Measurements from ENCODE around the gene TGFB1. TPM values are rescaled to one million over a fixed set of nuclear protein-coding genes. Genes with fewer than 3 reads are reported as not detected.

The TGFB1 gene
- total and polyA plus RNA-seq, 2 of the 13 experiments (the other 11 are each of a cell fraction or from before 2014, with no cell fraction given) = 4.1 to 5.4 TPM

DNA sequence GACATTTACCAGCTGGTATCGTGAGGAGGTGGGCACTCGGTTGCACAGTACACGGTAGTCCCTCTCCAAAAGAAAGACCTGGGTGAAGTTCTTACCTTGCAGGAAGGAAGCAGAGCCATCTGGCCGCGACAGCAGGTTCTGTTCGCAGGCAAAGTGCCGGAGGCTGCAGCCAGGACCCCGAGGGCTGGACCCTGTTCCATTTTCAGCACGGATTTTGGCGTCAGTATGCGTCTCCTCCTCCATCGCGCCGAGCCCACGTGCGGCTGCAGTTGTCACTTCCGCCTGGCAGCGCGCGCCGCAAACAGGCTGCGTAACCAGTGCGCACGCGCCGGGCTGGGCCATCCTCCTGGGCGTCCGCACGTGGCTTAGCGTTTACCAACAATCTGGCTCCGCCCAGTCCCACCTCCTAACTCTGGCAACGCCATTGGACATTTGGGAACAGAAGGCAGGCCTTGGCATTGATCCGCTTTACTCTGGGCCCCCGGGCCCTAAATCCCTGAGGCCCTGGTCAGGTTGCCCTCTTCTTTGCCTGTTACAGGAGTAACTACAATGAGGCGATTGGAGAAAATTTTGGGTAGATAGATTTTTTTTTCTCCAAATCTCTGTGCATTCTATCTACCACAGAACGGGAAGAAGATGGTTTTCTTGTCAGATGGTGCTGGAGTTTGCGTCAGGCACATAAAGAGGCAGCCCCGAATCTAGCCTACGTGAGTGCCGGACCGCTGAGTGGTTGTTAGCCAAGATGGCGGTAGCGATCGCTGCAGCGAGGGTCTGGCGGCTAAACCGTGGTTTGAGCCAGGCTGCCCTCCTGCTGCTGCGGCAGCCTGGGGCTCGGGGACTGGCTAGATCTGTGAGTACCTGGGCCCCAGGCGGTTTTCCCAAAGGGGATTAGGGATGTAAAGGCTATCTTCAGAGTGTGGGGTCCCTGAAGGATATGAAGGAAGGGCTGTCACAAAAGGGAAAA lies 43.6 kb upstream of the TGFB1 start, which contains the start of the genes BCKDHA and EXOSC5 (continued):
- TF ChIP-seq NFKB2 (CRISPR knock-in tag; IDR thresholded peaks at IDR 0.05; ENCODE audit: borderline replicate concordance) (peak; percentile 88), ZNF496 (CRISPR knock-in tag; IDR thresholded peaks at IDR 0.05; ENCODE audit: insufficient replicate concordance) (no peak), MEF2D (CRISPR knock-in tag; IDR thresholded peaks at IDR 0.05) (peak; percentile 23; the same call in 1 of the 2 replicates), MIXL1 (CRISPR knock-in tag; IDR thresholded peaks at IDR 0.05) (no peak), KDM3A (CRISPR knock-in tag; IDR thresholded peaks at IDR 0.05; ENCODE audit: low read depth) (0 out of 2 replicates have a peak, but pooled peaks have one; percentile 32), HNRNPH1 (optimal IDR thresholded peaks at IDR 0.05; ENCODE audit: low read depth, low read length) (no peak), ZNF788 (CRISPR knock-in tag; IDR thresholded peaks at IDR 0.05; ENCODE audit: borderline replicate concordance) (no peak; the same call in 1 of the 2 replicates), ZNF782 (CRISPR knock-in tag; IDR thresholded peaks at IDR 0.05; ENCODE audit: borderline replicate concordance) (no peak), ZNF160 (CRISPR knock-in tag; IDR thresholded peaks at IDR 0.05) (no peak), NKX3-1 (CRISPR knock-in tag; IDR thresholded peaks at IDR 0.05) (peak; percentile 85; the same call in 1 of the 2 replicates), MEIS2 (CRISPR knock-in tag; IDR thresholded peaks at IDR 0.05) (0 out of 2 replicates have a peak, but pooled peaks have one; percentile 51), ZNF264 (CRISPR knock-in tag; IDR thresholded peaks at IDR 0.05) (peak; percentile 74; the same call in 1 of the 2 replicates), ZNF615 (CRISPR knock-in tag; IDR thresholded peaks at IDR 0.05; ENCODE audit: borderline replicate concordance) (no peak), SRSF4 (IDR thresholded peaks at IDR 0.05; ENCODE audit: low read depth, low read length, poor library complexity, severe bottlenecking) (no peak), ZKSCAN5 (CRISPR knock-in tag; IDR thresholded peaks at IDR 0.05) (no peak), XBP1 (CRISPR knock-in tag; IDR thresholded peaks at IDR 0.05) (0 out of 2 replicates have a peak, but pooled peaks have one; percentile 25), ZNF737 (CRISPR knock-in tag; IDR thresholded peaks at IDR 0.05; ENCODE audit: borderline replicate concordance) (no peak), NFIC (IDR thresholded peaks at IDR 0.05; ENCODE audit: low read length) (0 out of 2 replicates have a peak, but pooled peaks have one; percentile 15), EP300 (IDR thresholded peaks at IDR 0.05; ENCODE audit: low read depth in 2 of 2, low read length in 2 of 2) (no peak), EP300 (CRISPR knock-in tag; IDR thresholded peaks at IDR 0.05; ENCODE audit: borderline replicate concordance) (no peak), ISL2 (CRISPR knock-in tag; IDR thresholded peaks at IDR 0.05) (no peak; the same call in none of the 2 replicates), KLF16 (CRISPR knock-in tag; IDR thresholded peaks at IDR 0.05) (peak; percentile 59 to 67; a peak in 2 of 4 replicates), NFRKB (IDR thresholded peaks at IDR 0.05) (peak; percentile 63; the same call in 1 of the 2 replicates), ELF1 (CRISPR knock-in tag; IDR thresholded peaks at IDR 0.05) (peak; percentile 93), YY1 (IDR thresholded peaks at IDR 0.05; ENCODE audit: insufficient read depth, insufficient replicate concordance, low read depth, low read length) (peak; percentile 94), RAD21 (CRISPR knock-in tag; IDR thresholded peaks at IDR 0.05) (0 out of 2 replicates have a peak, but pooled peaks have one; percentile 16)
- TF ChIP-seq, protein P1, sequence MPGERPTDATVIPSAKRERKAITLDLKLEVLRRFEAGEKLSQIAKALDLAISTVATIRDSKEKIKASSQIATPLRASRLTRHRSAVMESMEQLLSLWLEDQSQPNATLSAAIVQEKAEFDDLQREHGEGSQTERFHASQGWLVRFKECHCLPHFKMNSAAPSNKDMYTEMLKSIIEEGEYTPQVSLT (CRISPR knock-in tag; IDR thresholded peaks at IDR 0.05; ENCODE audit: borderline replicate concordance, low read depth) = no peak
- TF ChIP-seq, protein P2, sequence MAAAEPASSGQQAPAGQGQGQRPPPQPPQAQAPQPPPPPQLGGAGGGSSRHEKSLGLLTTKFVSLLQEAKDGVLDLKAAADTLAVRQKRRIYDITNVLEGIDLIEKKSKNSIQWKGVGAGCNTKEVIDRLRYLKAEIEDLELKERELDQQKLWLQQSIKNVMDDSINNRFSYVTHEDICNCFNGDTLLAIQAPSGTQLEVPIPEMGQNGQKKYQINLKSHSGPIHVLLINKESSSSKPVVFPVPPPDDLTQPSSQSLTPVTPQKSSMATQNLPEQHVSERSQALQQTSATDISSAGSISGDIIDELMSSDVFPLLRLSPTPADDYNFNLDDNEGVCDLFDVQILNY (CRISPR knock-in tag; conservative IDR thresholded peaks at IDR 0.05) = peak; percentile 75; the same call in 1 of the 2 replicates
- TF ChIP-seq, protein P3, sequence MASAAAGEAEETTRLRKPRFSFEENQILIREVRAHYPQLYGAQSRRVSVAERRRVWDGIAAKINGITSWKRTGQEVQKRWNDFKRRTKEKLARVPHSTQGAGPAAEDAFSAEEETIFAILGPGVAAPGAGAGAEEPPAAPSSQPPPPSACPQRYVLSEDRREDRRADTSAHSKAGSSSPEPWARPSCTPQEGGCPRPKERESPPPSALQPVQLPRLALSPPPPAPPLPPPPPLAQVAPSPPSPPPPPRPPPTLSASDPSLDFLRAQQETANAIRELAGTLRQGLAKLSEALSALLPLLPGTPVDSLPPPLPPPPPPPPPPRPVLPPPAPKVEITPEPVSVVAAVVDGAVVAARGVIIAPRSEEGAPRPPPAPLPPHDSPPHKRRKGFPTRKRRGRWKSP (CRISPR knock-in tag; IDR thresholded peaks at IDR 0.05) = peak; percentile 77

Data from HepG2 (cell line).